HG03196 (cell line): ENCODE data around the gene DIAPH1.
A peak's percentile ranks its signal among the peaks of the same experiment; 100 is the strongest.
"Not testable (repeated sequence)": the region's sequence is repeated elsewhere in the genome, so short reads cannot be mapped to it uniquely, and the experiment has no call there.

ENCODE experiments used
- ATAC-seq: cut with Tn5 transposase; IDR thresholded peaks from one replicate; pipeline ENCODE4 v1.9.1; 2021; ENCODE audit not compliant: unreplicated experiment

DIAPH1 gene

GRCh38 chr5:141613344-141613743 is 5.5 kb downstream of the DIAPH1 start:
- ATAC-seq = no peak

GRCh38 chr5:141611289-141611688 is 7.5 kb downstream of the DIAPH1 start:
- ATAC-seq = no peak

- not testable (repeated sequence) for ATAC-seq
Measured at GRCh38 chr5:141609921-141610320, 8.9 kb downstream of the DIAPH1 start.

GRCh38 chr5:141609044-141609443 is 9.8 kb downstream of the DIAPH1 start:
- ATAC-seq = no peak

GRCh38 chr5:141608557-141608956 is 10.2 kb downstream of the DIAPH1 start:
- no peak for ATAC-seq

GRCh38 chr5:141608046-141608445 is 10.8 kb downstream of the DIAPH1 start:
- no peak for ATAC-seq

- ATAC-seq = peak; percentile 92
Measured at GRCh38 chr5:141605523-141606277, 13.1 kb downstream of the DIAPH1 start.

GRCh38 chr5:141603923-141604717 is 14.7 kb downstream of the DIAPH1 start:
- no peak for ATAC-seq

GRCh38 chr5:141602606-141603005 is 16.2 kb downstream of the DIAPH1 start:
- no peak for ATAC-seq

GRCh38 chr5:141598391-141599345 is 20.1 kb downstream of the DIAPH1 start:
- no peak for ATAC-seq

- ATAC-seq = no peak
Measured at GRCh38 chr5:141597814-141598213, 21.0 kb downstream of the DIAPH1 start.

- ATAC-seq = no peak
Measured at GRCh38 chr5:141597394-141597793, 21.4 kb downstream of the DIAPH1 start.

GRCh38 chr5:141596867-141597266 is 21.9 kb downstream of the DIAPH1 start:
- no peak for ATAC-seq

GRCh38 chr5:141590127-141590526 is 28.7 kb downstream of the DIAPH1 start:
- ATAC-seq = no peak

GRCh38 chr5:141586246-141586645 is 32.6 kb downstream of the DIAPH1 start:
- no peak for ATAC-seq

GRCh38 chr5:141585594-141585993 is 33.2 kb downstream of the DIAPH1 start:
- no peak for ATAC-seq

GRCh38 chr5:141574122-141574510 is 44.7 kb downstream of the DIAPH1 start:
- ATAC-seq = no peak

- no peak for ATAC-seq
Measured at GRCh38 chr5:141573489-141574121, 45.2 kb downstream of the DIAPH1 start.

GRCh38 chr5:141570655-141571054 is 48.1 kb downstream of the DIAPH1 start:
- no peak for ATAC-seq

GRCh38 chr5:141567513-141568117 is 51.2 kb downstream of the DIAPH1 start:
- ATAC-seq = no peak
